PFSK-1 (cell line): ENCODE measurements around the gene ROBO1.

Experiments
- POLR2AphosphoS5 ChIP-seq: IDR thresholded peaks from 2 replicates; pipeline ENCODE4 v1.6.1; 2012; ENCODE audit warnings: low read depth, mild to moderate bottlenecking, control low read depth, low read length, moderate library complexity
- SIN3A ChIP-seq: IDR thresholded peaks from 2 replicates; pipeline ENCODE4 v1.6.1; 2012; ENCODE audit warnings: mild to moderate bottlenecking, low read length, moderate library complexity, borderline replicate concordance; ENCODE audit not compliant: insufficient read depth

DNA sequence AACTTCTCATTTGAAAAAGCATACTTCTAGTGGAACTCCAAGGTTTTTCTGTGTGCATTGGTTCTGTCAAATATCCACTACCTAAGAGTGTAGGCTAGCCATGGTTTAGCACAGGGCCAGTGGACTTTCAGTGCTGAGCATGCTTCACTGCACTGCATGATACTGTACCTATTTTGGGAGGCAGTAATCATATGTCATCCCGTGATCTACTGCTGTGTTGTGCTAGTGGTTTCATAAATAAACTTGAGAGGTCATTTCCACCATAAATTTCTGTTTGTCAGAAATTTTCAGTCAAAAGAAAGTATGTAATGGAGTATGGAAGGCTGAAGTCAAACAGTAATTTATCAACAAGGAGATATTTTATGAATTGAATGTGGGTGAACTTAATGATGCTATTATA is 203.6 kb downstream of the ROBO1 start:
- no peak for TF ChIP-seq POLR2AphosphoS5
- TF ChIP-seq SIN3A = no peak
